HFFc6 (cell line): ENCODE results near the gene NFE2. TPM values are rescaled to one million over a fixed set of nuclear protein-coding genes. Genes with fewer than 3 reads are reported as not detected.
"Not testable (repeated sequence)": the region's sequence is repeated elsewhere in the genome, so short reads cannot be mapped to it uniquely, and the experiment has no call there.

Experiments used
- DNase-seq: peaks from one replicate; pipeline ENCODE4 v3.0.0-alpha.2; 2018
- H3K27ac Mint-ChIP-seq: 2 replicates; pipeline ENCODE4 v1.8.0; 2020; ENCODE audit warnings: mild to moderate bottlenecking, mixed read lengths
- H3K27me3 Mint-ChIP-seq: 2 replicates; pipeline ENCODE4 v1.8.0; 2021; ENCODE audit warnings: mild to moderate bottlenecking, moderate library complexity, mixed read lengths; ENCODE audit not compliant: insufficient read depth
- H3K36me3 Mint-ChIP-seq: 2 replicates; pipeline ENCODE4 v1.8.0; 2021; ENCODE audit warnings: low read depth, mixed read lengths
- H3K4me1 Mint-ChIP-seq: 2 replicates; pipeline ENCODE4 v1.8.0; 2020; ENCODE audit warnings: low read depth, mixed read lengths
- H3K4me3 Mint-ChIP-seq: 2 replicates; pipeline ENCODE4 v1.8.0; 2020; ENCODE audit warnings: mild to moderate bottlenecking, moderate library complexity, mixed read lengths
- H3K9me3 Mint-ChIP-seq: 2 replicates; pipeline ENCODE4 v1.8.0; 2020; ENCODE audit warnings: mild to moderate bottlenecking, mixed read lengths
- total RNA-seq, 6 experiments: library from RNA; stranded (reverse); fragmentation: NEBNext Ultra II Directional; extraction: Animal tissue kit (Norgen Biotek cat#: 25700); gene quantifications; 2 replicates in 1 of 6; 3 replicates in 5 of 6; pipeline ENCODE4 v1.2.3, GENCODE V29; 2021
- TF ChIP-seq, protein P1 (sequence below): fragments of 200-600 bp; sonication (generic); IDR thresholded peaks from 2 replicates; pipeline ENCODE4 v1.5.0; 2021; ENCODE audit warnings: antibody characterized with exemption, mild to moderate bottlenecking

The NFE2 gene
- total RNA-seq, 6 experiments from 2014 or later, result 0.21 to 0.59 (median 0.32) TPM

DNA sequence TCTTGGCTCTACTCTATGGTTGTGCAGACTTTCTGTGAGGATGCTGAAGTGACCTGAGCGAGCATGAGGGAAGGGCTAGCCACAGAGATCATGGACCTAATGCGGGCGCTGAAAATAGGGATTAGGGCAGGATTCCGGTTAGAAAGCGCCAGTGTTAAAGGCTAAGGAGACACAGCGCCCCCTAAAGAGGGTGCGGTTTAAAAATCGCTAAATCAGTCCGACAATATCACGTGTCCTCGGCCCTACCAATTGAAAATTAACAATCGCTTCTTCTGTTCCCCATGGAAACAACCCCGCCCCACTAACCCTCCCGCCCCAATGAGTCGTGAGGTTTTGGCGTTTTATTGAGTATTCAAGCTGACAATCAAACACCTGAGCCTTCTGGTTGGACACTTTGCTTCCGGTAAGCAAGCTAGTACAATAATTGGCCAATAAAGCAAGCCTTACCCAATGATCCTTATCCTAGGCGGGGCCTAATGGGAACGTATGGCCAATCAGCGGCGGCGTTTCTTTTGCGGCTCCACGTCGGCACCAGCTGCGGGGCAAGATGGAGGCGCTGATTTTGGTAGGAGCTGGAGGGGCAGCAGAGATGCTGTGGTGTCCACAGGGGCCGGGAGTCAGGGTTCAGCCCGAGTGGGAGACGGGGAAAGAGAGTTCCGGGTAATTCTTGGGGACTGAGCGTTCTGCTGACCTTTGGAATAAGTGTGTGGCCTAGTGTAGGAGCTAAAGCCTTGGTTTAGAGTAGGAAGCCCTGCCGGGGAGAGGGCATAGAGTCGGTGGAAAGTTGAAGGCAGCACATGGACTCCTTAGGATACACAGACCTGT lies 24.0 kb upstream of the NFE2 start, which contains the start of gene COPZ1:
COPZ1 (plus strand) TSS at position 515 of the 825 bp plus-strand sequence; CDS start at position 548, 33 bp downstream.
- H3K27ac Mint-ChIP-seq, result peak within 1 kb of the TSS; percentile 99

DNA sequence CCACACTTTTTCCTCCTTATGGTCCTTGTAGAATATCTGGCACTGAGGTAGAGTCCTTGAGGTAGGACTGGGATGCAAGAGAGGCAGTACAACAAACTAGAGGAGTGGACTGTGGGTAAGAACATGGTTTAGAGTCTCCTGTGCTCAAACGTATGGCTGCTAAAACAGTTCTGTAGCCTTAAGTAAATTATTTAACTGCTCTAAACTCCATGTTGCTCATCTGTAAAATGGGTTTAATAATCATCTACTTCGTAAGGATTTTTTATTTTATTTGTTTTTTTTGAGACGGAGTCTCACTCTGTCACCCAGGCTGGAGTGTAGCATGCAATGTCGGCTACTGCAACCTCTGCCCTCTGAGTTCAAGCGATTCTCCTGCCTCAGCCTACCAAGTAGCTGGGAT lies 20.5 kb upstream of the NFE2 start:
- Mint-ChIP-seq H3K36me3 (peaks cover 10% of the 10 kb centered on the region), H3K27ac (no peak overlapping the region), H3K4me1 (peaks cover 9% of the 10 kb centered on the region), H3K4me3 (no peak overlapping the region), H3K27me3 (peaks cover 1% of the 10 kb centered on the region), H3K9me3 (no peaks in the 10 kb centered on the region)
- TF ChIP-seq, protein P1, sequence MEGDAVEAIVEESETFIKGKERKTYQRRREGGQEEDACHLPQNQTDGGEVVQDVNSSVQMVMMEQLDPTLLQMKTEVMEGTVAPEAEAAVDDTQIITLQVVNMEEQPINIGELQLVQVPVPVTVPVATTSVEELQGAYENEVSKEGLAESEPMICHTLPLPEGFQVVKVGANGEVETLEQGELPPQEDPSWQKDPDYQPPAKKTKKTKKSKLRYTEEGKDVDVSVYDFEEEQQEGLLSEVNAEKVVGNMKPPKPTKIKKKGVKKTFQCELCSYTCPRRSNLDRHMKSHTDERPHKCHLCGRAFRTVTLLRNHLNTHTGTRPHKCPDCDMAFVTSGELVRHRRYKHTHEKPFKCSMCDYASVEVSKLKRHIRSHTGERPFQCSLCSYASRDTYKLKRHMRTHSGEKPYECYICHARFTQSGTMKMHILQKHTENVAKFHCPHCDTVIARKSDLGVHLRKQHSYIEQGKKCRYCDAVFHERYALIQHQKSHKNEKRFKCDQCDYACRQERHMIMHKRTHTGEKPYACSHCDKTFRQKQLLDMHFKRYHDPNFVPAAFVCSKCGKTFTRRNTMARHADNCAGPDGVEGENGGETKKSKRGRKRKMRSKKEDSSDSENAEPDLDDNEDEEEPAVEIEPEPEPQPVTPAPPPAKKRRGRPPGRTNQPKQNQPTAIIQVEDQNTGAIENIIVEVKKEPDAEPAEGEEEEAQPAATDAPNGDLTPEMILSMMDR, result no peak
- no peak for DNase-seq

More for the DNA sequence above, 24.0 kb upstream of the NFE2 start, which contains the start of gene COPZ1:
- TF ChIP-seq, protein P1, result peak; percentile 89
- no peaks in the 10 kb centered on the region; the same call in 1 of the 2 replicates for H3K27me3 Mint-ChIP-seq
- DNase-seq, result peak; percentile 100
- H3K9me3 Mint-ChIP-seq, result no peaks in the 10 kb centered on the region
- H3K4me3 Mint-ChIP-seq, result peak within 1 kb of the TSS; percentile 97
- peaks cover 38% of the 10 kb centered on the region for H3K4me1 Mint-ChIP-seq
- H3K36me3 Mint-ChIP-seq, result peaks cover 13% of the 10 kb centered on the region

DNA sequence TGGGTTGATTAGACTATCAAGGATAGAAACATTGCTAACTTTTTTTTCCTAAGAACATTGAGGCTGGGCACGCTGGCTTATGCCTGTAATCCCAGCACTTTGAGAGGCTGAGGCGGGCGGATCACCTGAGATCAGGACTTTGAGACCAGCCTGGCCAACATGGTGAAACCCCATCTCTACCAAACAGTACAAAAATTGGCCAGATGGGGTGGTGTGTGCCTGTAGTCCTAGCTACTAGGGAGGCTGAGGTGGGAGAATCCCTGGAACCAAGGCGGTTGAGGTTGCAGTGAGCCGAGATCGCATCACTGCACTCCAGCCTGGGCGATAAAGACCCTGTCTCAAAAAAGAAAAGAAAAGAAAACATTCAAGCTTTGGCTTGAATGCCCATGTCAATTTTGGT lies 11.5 kb upstream of the NFE2 start:
- not testable (repeated sequence) for H3K27me3 Mint-ChIP-seq, H3K4me3 Mint-ChIP-seq, H3K9me3 Mint-ChIP-seq, DNase-seq, H3K4me1 Mint-ChIP-seq, H3K36me3 Mint-ChIP-seq, H3K27ac Mint-ChIP-seq

DNA sequence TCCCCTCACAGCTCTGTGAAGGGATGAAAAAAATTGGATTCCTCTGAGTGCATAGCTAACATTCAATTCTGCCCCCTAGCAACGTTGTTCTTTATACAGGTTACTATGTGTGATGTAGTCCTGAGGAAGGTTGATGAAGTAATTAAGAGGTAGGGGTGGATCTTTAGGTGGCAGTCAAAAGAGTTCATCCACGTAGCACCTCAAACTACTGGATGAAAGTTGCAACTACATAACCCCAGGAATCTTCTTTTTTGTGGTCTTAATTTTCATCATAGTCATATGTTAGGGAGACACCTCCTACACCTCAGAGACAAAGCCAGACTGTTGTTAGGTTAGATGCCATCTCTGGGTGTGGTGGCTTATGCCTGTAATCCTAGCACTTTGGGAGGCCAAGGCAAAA lies 10.2 kb upstream of the NFE2 start:
- no peak overlapping the region for H3K27ac Mint-ChIP-seq
- H3K9me3 Mint-ChIP-seq, result no peaks in the 10 kb centered on the region
- TF ChIP-seq, protein P1, result no peak
- H3K4me3 Mint-ChIP-seq, result no peak overlapping the region
- H3K4me1 Mint-ChIP-seq, result no peaks in the 10 kb centered on the region
- peaks cover 4% of the 10 kb centered on the region for H3K27me3 Mint-ChIP-seq
- no peak for DNase-seq
- H3K36me3 Mint-ChIP-seq, result no peaks in the 10 kb centered on the region

DNA sequence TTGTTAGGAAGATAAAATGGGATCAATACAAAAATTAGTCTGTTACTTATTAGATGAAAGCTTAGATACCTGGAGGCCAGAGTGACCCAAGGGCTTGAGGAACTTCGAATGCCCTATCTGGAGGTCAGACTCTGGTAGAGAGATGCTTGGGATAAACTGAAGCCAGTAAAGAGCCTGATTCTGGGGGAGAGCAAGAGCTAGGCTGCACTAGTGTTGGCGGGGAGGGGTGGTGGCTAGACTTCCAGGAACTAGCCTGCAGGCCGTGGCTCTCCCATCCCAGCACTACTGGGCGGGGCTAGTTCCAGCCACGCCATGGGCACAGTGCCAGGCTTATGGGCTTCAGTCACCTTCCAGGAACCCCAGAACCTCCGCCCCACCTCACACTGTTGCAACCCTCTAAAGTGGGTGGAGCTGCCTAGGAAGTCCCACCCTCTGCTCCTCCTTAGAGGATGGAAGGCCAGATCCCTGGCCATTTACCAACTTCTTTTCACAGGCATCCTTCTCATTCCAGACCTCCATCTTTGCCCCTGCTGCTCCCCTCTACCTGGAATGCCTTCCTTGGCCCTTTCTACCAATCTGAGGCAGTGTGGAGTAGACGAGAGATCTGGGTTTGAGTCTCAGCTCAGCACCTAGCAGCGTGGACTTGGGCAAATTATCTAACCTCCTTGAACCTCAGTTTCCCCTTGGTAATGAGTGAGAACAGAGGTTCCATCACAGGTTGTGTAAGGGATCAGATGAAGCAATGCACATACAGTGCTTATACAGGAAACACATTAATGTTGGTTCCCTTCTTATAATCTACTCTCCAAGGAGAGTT lies 6.3 kb upstream of the NFE2 start:
- Mint-ChIP-seq H3K4me3 (no peak overlapping the region), H3K4me1 (peaks cover 6% of the 10 kb centered on the region; the same call in 1 of the 2 replicates), H3K9me3 (no peaks in the 10 kb centered on the region), H3K27me3 (peaks cover 16% of the 10 kb centered on the region), H3K27ac (no peak overlapping the region), H3K36me3 (no peaks in the 10 kb centered on the region)
- TF ChIP-seq, protein P1, result no peak
- DNase-seq, result no peak
